Measurements from ENCODE around the gene RNF130.

- TF ChIP-seq GATA3 (IDR thresholded peaks at IDR 0.05; ENCODE audit: low read depth, low read length) (no peak), GATA2 (IDR thresholded peaks at IDR 0.05; ENCODE audit: low read depth, low read length) (no peak)
Measured at GRCh38 chr5:180096616-180097015, 25.1 kb upstream of the RNF130 start.

Measured in SH-SY5Y (cell line).